GM10248 (cell line): ENCODE results near the gene GPR32.
"Not testable (repeated sequence)": the region's sequence is repeated elsewhere in the genome, so short reads cannot be mapped to it uniquely, and the experiment has no call there.

ENCODE experiments used
- CTCF ChIA-PET: fragments of 300-600 bp; sonication (Branson Sonifier 250); formaldehyde crosslinking; extraction: SDS; loops from one replicate; lab custom pipeline; 2021; ENCODE audit warnings: antibody characterized with exemption; lab: Yijun Ruan, JAX
- POLR2A ChIA-PET: fragments of 350-650 bp; sonication (Branson Sonifier 250); formaldehyde crosslinking; extraction: SDS; loops from one replicate; lab custom pipeline; 2020; ENCODE audit warnings: antibody characterized with exemption; lab: Yijun Ruan, JAX
- DNase-seq: peaks from one replicate; pipeline ENCODE4 v3.0.0; 2012; ENCODE audit errors: extremely low spot score
- CTCF ChIP-seq: IDR thresholded peaks from 2 replicates; pipeline ENCODE4 v1.5.1; 2012; ENCODE audit warnings: mild to moderate bottlenecking, low read depth; ENCODE audit errors: extremely low read depth, missing control alignments, control extremely low read depth

The GPR32 gene

GRCh38 chr19:50736338-50736737 lies 33.9 kb upstream of the GPR32 start:
- CTCF ChIA-PET = no interaction called here
- no peak for TF ChIP-seq CTCF

DNA sequence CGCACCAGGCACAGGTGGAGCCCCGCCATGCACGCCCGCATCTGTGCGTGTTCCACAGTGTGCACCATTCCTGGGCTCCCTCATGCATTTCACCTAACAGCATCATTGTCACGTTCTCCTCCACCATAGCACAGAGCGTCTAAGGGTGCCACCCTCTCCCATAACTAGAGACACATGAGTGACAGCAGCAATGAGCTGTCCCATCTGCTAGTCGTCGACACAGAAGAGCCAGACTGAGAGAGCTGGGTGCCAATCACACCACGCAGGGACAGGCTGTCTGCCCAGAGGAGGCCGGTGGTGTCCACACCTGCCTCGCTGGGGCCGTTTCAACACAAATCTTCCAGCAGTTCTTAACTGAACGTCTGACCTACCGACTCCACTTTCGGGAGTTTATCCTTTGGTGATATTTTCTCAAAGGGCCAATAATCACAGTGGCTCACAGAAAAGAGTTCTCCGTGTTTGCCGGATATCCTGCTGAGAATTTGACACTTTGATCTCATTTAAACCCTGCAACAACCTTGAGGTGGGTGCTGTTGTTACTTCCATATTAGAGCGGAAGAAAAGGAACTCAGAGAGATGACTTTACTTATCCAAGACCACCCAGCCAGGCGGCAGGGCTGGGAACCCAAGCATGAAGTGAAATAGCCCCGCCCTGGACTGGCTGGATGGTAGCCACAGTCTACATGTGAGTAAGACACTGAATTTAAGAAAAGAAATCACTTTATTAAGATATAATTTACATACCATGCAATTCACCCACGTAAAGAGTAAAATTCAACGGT lies 30.9 kb upstream of the GPR32 start:
- DNase-seq = no peak
- no peak for TF ChIP-seq CTCF
- ChIA-PET POLR2A (no interaction called here), CTCF (no interaction called here)

More at GRCh38 chr19:50736338-50736737, 33.9 kb upstream of the GPR32 start:
- POLR2A ChIA-PET = no interaction called here
- no peak for DNase-seq

- ChIA-PET CTCF (no interaction called here), POLR2A (no interaction called here)
- no peak for DNase-seq
- TF ChIP-seq CTCF = no peak
These were observed 30.3 kb upstream of the GPR32 start for GRCh38 chr19:50739914-50740426.

GRCh38 chr19:50741179-50741933 lies 28.9 kb upstream of the GPR32 start:
- TF ChIP-seq CTCF = no peak
- DNase-seq = no peak
- ChIA-PET CTCF (no interaction called here), POLR2A (interaction anchor here (0.7 kb wide), 1 partner anchor 152 kb away, joined by 5 read pairs; no protein-coding TSS in a partner anchor)

DNA sequence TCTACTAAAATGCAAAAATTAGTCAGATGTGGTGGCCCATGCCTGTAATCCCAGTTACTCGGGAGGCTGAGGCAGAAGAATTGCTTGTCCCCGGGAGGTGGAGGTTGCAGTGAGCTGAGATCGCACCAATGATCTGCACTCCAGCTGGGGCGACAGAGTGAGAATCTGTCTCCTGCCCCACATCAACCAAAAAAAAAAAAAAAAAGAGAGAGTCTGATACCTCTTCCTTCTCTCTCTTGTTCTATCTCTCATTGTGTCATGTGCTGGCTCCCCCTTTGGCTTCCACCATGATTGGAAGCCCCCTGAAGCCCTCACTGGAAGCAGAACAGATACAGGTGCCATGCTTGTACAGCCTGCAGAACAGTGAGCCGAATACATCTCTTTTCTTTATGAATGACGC lies 26.7 kb upstream of the GPR32 start:
- ChIA-PET CTCF (no interaction called here), POLR2A (no interaction called here)
- no peak for DNase-seq
- no peak for TF ChIP-seq CTCF

- CTCF ChIA-PET = no interaction called here
These were observed 25.0 kb upstream of the GPR32 start for GRCh38 chr19:50745221-50745620.

DNA sequence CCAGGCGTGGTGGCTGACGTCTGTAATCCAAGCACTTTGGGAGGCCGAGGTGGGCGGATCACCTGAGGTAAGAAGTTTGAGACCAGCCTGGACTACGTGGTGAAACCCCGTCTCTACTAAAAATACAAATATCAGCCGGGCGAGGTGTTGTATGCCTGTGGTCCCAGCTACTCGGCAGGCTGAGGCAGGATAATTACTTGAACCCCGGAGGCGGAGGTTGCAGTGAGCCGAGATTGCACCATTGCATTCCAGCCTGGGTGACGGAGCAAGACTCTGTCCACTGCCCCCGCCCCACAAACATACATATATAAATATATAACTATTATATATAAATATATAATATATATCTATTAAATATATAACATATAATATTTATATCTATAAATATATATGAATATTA lies 23.1 kb upstream of the GPR32 start:
- CTCF ChIA-PET, DNase-seq, POLR2A ChIA-PET: not testable (repeated sequence)

More at GRCh38 chr19:50745221-50745620, 25.0 kb upstream of the GPR32 start:
- no peak for TF ChIP-seq CTCF
- no peak for DNase-seq
- POLR2A ChIA-PET = no interaction called here
